ENCODE measurements around the gene PSORS1C1.

DNA sequence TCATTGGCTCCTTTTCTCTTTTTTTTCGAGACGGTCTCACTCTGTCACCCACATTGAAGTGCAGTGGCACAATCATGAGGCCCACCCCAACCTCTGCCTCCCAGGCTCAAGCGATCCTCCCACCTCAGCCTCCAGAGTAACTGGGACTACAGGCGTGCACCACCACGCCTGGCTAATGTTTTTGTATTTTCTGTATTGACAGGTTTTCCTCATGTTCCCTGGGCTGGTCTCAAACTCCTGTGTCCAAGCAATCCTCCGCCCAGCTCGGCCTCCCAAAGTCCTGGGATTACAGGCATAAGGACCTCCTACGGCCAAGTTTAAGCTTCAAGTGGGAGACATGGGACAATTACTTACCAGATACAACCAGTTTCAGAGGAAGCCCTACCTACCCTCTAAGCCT is 65.3 kb downstream of the PSORS1C1 start:
- TF ChIP-seq POLR2AphosphoS5 (IDR thresholded peaks at IDR 0.05; ENCODE audit: low read depth, low read length) = no peak
- no peak for TF ChIP-seq POLR2A (IDR thresholded peaks at IDR 0.05; ENCODE audit: low read depth, low read length)
- no peak for TF ChIP-seq TAF1 (IDR thresholded peaks at IDR 0.05; ENCODE audit: borderline replicate concordance, low read depth, low read length)
